ENCODE data around the gene PPP1R9A. TPM values are rescaled to one million over a fixed set of nuclear protein-coding genes. Genes with fewer than 3 reads are reported as not detected.

Gene PPP1R9A
- total and polyA plus RNA-seq, 5 experiments from 2014 or later, result 0.14 to 0.75 (median 0.18) TPM; not detected in 2

DNA sequence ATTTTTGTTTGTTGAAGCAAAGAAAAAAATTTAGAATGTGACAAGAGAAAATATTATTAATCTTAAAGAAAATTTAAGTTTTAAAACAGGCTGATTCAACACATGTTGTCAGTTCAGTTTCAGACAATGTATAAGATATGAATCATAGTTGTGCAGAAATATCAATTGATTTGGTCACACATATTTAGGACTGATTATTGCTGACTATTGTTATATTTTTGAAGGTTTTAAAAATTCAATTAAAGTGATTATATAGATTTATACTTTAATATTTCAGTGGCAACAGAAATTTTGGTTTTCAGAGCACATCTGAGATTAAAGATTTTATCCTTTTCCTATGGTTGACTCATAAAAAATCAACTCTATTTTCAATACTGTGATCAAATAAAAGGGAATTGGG lies 284.4 kb downstream of the PPP1R9A start:
- peaks cover 0 to 6% (median 0%) of the 10 kb centered on the region in 9 donors for H3K9me3 Mint-ChIP-seq
- H3K27me3 Mint-ChIP-seq, result peaks cover 0 to 3% (median 0%) of the 10 kb centered on the region in 5 donors
- no peaks in the 10 kb centered on the region for H3K4me1 Mint-ChIP-seq
- POLR2A ChIA-PET, result no interaction called here
- H3K36me3 Mint-ChIP-seq, result no peaks in the 10 kb centered on the region
- DNase-seq (no peak), ATAC-seq (no peak)
- no peak overlapping the region for H3K4me3 Mint-ChIP-seq
- H3K27ac Mint-ChIP-seq, result no peak overlapping the region

DNA sequence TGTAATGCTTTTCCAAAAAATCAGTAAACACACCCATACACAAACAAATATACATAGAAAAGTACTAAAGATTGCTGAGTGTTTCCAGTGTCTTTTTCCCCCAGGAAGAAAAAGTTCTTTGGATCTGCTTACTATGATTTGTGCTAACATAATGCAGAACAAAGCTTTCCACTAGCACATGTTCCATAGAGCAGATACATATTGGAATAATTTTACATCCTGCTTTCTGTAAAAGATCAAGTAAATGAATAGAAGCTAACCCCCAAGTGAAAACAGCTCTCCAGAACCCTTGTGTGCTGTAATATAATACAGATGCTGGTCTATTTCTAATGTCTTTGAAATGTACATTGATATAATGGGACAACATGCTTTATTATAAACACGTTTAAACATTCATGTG lies 291.5 kb downstream of the PPP1R9A start:
- ATAC-seq (no peak), DNase-seq (no peak)
- H3K4me1 Mint-ChIP-seq, result no peaks in the 10 kb centered on the region
- POLR2A ChIA-PET, result no interaction called here
- H3K27ac Mint-ChIP-seq, result no peak overlapping the region
- H3K4me3 Mint-ChIP-seq, result no peak overlapping the region
- peaks cover 0 to 2% (median 0%) of the 10 kb centered on the region in 5 donors for H3K27me3 Mint-ChIP-seq
- H3K36me3 Mint-ChIP-seq, result no peaks in the 10 kb centered on the region
- no peaks in the 10 kb centered on the region for H3K9me3 Mint-ChIP-seq

DNA sequence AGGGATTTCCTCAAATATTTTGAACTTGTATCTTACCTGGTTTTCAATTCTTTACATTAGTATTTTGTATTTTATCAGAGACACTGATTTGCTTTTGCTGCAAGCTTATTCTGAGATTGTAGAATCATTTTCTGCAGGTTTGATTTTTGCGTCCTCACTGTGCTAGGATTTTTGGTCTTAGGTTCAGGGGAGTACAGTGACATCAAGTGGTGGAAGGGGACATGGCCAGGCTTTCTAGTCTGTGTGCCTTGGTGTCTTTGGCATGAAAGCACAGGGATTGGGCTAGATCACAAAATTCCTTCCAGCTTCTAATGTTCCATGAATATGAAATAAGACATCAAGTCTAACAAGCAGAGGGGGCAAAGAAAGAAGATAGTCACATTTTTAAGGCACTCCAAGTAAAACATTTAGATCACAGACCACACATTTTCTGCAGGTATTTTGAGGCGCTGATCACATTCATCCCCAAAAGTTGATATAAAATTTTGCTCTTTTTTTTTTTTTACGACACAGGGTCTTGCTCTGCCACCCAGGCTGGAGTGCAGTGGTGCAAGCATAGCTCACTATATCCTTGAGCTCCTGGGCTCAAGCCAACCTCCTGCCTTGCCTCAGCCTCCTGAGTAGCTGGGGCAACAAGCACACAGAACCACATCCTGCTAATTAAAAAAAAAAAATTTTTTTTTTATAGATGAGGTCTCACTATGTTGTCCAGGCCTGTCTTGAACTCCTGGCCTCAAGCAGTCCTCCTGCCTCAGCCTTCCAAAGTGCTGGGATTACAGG lies 292.6 kb downstream of the PPP1R9A start:
- ATAC-seq (no peak), DNase-seq (no peak)
- Mint-ChIP-seq H3K27me3 (peaks cover 2 to 8% (median 6%) of the 10 kb centered on the region in 5 donors), H3K9me3 (no peaks in the 10 kb centered on the region), H3K36me3 (no peaks in the 10 kb centered on the region), H3K4me3 (no peak overlapping the region), H3K27ac (no peak overlapping the region), H3K4me1 (no peaks in the 10 kb centered on the region)
- POLR2A ChIA-PET, result no interaction called here

DNA sequence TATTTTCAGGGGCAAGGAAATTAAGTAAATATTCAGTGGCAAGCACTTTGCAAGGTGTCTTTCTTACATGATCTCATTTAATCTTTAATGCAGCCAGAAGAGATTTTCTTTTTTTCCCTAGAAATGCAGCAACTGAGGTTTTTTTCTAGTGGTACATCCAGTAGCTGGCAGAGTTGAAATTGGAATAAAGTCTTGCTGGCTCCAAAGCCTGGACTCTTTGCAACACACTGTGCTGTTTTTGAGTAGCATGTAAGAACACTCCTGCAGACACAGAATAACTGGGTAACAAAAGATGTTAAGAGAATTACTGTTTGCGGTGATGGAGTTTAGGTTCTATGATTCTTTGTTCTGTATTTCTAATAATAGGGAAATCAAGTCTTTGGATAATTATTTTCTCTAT lies 293.3 kb downstream of the PPP1R9A start:
- H3K9me3 Mint-ChIP-seq, result no peaks in the 10 kb centered on the region
- H3K27ac Mint-ChIP-seq, result no peak overlapping the region
- DNase-seq, result no peak
- no peaks in the 10 kb centered on the region for H3K36me3 Mint-ChIP-seq
- POLR2A ChIA-PET, result no interaction called here
- ATAC-seq, result no peak
- H3K27me3 Mint-ChIP-seq, result peaks cover 1 to 16% (median 6%) of the 10 kb centered on the region in 5 donors
- no peak overlapping the region for H3K4me3 Mint-ChIP-seq
- no peaks in the 10 kb centered on the region for H3K4me1 Mint-ChIP-seq

GRCh38 chr7:95201727-95202126 lies 294.3 kb downstream of the PPP1R9A start:
- H3K27me3 Mint-ChIP-seq, result peaks cover 1 to 18% (median 6%) of the 10 kb centered on the region in 5 donors
- no peaks in the 10 kb centered on the region for H3K36me3 Mint-ChIP-seq
- DNase-seq (no peak), ATAC-seq (no peak)
- no peaks in the 10 kb centered on the region for H3K4me1 Mint-ChIP-seq
- POLR2A ChIA-PET, result no interaction called here
- H3K4me3 Mint-ChIP-seq, result no peak overlapping the region
- H3K9me3 Mint-ChIP-seq, result no peaks in the 10 kb centered on the region
- no peak overlapping the region for H3K27ac Mint-ChIP-seq

DNA sequence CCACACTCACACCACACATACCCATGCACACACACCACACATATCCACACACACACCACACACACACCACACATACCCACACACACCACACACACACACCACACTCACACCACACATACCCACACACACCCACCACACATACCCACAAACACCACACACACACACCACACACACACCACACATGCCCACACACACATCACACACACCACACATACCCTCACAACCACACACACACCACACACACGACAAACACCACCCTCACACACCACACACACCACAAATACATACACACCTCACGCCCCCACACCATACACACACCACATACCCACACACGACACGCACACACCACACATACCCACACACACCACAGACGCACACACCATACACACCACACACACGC lies 297.2 kb downstream of the PPP1R9A start:
- H3K9me3 Mint-ChIP-seq, result no peaks in the 10 kb centered on the region
- no peak overlapping the region for H3K27ac Mint-ChIP-seq
- no peaks in the 10 kb centered on the region for H3K4me1 Mint-ChIP-seq
- peaks cover 0 to 18% (median 6%) of the 10 kb centered on the region in 5 donors for H3K27me3 Mint-ChIP-seq
- no peak for DNase-seq
- no peak for ATAC-seq
- no peaks in the 10 kb centered on the region for H3K36me3 Mint-ChIP-seq
- POLR2A ChIA-PET, result no interaction called here
- H3K4me3 Mint-ChIP-seq, result no peak overlapping the region

DNA sequence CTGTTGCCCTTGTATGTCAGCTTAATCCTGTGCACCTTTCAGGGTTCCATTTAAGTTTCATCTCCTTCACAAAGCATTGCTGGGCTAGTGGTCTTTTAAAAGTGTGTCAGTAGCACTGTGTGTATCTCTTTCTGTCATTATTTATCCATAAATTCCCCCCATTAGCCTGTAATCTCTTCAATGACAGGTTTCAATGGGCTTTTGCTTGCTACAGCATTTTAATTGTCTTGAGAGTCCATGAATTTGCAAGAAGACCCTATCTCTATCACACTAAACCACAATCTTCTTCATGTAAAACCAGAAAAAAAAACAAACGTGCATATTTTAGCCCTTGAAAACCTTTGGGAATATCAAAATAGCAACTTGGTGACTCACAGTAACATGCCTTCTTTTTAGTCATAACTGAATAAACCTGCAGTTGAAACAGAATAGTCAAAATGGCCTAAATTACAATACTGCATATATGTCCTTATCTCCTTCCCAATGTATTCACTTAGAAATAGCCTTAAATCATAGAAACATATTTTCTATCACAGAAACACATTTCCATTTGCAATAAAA lies 298.4 kb downstream of the PPP1R9A start:
- POLR2A ChIA-PET, result no interaction called here
- DNase-seq, result no peak
- Mint-ChIP-seq H3K36me3 (no peaks in the 10 kb centered on the region), H3K27ac (no peak overlapping the region), H3K9me3 (no peaks in the 10 kb centered on the region), H3K4me1 (no peaks in the 10 kb centered on the region), H3K27me3 (peaks cover 0 to 18% (median 6%) of the 10 kb centered on the region in 5 donors), H3K4me3 (no peak overlapping the region)
- ATAC-seq, result no peak

DNA sequence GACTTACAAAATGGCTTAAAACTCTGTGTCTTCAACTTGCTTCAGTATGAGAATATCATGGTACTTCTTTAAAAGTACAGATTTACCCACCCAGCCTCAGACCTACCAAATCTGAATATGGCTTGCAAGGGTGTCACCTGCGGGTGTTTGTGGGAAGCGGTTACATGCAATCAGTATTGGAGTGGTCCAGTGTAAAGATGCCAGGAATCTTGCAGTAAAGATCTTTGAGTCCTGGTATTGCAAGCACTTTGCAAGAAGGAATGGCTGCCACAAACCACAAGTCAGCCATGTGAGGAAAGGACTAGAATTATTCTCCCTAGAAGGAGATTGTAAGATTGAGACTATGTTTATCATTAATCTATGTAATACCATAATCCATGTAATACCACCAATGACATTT lies 301.9 kb downstream of the PPP1R9A start:
- no peak overlapping the region for H3K4me3 Mint-ChIP-seq
- H3K4me1 Mint-ChIP-seq, result no peaks in the 10 kb centered on the region
- POLR2A ChIA-PET, result no interaction called here
- no peak overlapping the region for H3K27ac Mint-ChIP-seq
- H3K9me3 Mint-ChIP-seq, result peaks cover 0 to 6% (median 0%) of the 10 kb centered on the region in 9 donors
- peaks cover 0 to 17% (median 6%) of the 10 kb centered on the region in 5 donors for H3K27me3 Mint-ChIP-seq
- DNase-seq (no peak), ATAC-seq (no peak)
- no peaks in the 10 kb centered on the region for H3K36me3 Mint-ChIP-seq

DNA sequence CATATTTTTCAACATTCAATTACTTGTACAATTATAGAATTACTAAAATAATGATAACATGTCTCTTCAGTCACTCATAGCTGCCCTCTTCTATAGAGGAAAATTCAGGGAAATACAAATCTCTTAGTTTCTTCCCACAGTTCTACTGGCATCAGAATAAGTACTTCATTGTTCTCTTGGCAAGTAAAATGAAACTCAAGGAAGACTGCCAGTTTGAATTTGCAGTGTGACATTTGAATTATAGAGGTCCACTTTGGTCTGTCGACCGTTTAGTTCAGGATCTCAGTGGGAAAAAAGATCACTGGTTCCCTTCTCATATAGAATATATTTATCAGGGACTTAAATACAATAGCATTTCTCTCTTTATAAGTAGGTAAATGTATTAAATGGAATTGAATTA lies 302.4 kb downstream of the PPP1R9A start:
- peaks cover 0 to 12% (median 2%) of the 10 kb centered on the region in 5 donors for H3K27me3 Mint-ChIP-seq
- no peak overlapping the region for H3K27ac Mint-ChIP-seq
- H3K4me3 Mint-ChIP-seq, result no peak overlapping the region
- peaks cover 0 to 6% (median 0%) of the 10 kb centered on the region in 9 donors for H3K9me3 Mint-ChIP-seq
- no peak for DNase-seq
- POLR2A ChIA-PET, result no interaction called here
- no peak for ATAC-seq
- H3K4me1 Mint-ChIP-seq, result no peaks in the 10 kb centered on the region
- no peaks in the 10 kb centered on the region for H3K36me3 Mint-ChIP-seq

DNA sequence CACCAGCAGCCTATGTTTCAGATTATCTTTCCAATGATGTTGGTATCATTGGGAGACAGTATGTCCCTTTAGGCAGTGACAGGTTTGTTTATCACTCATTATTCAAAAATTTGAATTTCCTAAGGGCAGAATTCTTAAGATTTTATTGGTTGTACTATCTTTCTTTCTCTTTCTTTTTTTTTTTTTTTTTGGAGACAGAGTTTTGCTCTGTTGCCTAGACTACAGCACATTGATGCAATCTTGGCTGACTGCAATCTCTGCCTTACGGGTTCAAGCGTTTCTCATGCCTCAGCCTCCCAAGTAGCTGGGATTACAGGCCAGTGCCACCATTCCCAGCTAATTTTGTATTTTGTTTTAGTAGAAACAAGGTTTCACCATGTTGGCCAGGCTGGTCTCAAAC lies 305.8 kb downstream of the PPP1R9A start:
- peaks cover 0 to 5% (median 0%) of the 10 kb centered on the region in 5 donors for H3K27me3 Mint-ChIP-seq
- POLR2A ChIA-PET, result no interaction called here
- no peak overlapping the region for H3K4me3 Mint-ChIP-seq
- DNase-seq (no peak), ATAC-seq (no peak)
- H3K27ac Mint-ChIP-seq, result no peak overlapping the region
- no peaks in the 10 kb centered on the region for H3K36me3 Mint-ChIP-seq
- peaks cover 0 to 17% (median 6%) of the 10 kb centered on the region in 9 donors for H3K9me3 Mint-ChIP-seq
- no peaks in the 10 kb centered on the region for H3K4me1 Mint-ChIP-seq

DNA sequence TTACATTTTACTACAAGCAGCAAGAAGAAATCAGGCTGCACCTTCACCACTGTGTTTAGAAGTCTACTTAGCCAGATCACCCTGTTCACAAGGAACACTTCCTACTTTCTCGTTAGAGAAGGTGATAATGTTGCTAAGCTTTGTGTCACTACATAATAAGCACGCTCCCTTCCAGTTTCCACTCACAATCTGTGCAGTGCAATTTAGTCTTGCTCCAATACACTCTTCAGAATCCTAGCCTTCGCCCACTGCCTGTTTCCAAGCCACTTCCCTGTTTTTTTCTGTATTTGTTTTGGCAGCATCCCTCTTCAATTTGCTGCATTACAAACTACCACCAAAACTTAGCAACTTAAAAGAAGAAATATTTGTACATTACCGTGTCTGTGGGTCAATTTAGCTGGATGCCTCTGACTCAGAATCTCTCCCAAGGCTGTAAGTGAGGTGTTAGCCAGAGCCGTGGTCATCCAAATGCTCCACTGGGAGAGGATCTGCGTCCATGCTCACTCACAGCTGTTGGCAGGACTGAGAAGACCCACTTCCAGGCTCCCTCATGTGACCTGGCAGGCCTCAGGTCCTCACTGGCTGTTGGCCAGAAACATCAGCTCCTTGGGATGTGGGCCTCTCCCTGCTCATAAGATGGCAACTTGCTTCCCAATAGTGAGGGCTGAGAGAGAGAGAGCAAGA lies 306.6 kb downstream of the PPP1R9A start:
- H3K27ac Mint-ChIP-seq, result no peak overlapping the region
- DNase-seq (no peak), ATAC-seq (no peak)
- no peaks in the 10 kb centered on the region for H3K36me3 Mint-ChIP-seq
- peaks cover 0 to 5% (median 0%) of the 10 kb centered on the region in 5 donors for H3K27me3 Mint-ChIP-seq
- no peaks in the 10 kb centered on the region for H3K4me1 Mint-ChIP-seq
- POLR2A ChIA-PET, result no interaction called here
- no peak overlapping the region for H3K4me3 Mint-ChIP-seq
- H3K9me3 Mint-ChIP-seq, result peaks cover 0 to 17% (median 6%) of the 10 kb centered on the region in 9 donors

GRCh38 chr7:95219721-95220120 lies 312.3 kb downstream of the PPP1R9A start:
- ATAC-seq, result no peak
- Mint-ChIP-seq H3K9me3 (peaks cover 0 to 17% (median 2%) of the 10 kb centered on the region in 9 donors), H3K27ac (no peak overlapping the region), H3K4me3 (no peak overlapping the region), H3K4me1 (no peaks in the 10 kb centered on the region), H3K27me3 (peaks cover 1 to 15% (median 5%) of the 10 kb centered on the region in 5 donors), H3K36me3 (no peaks in the 10 kb centered on the region)
- DNase-seq, result no peak
- POLR2A ChIA-PET, result no interaction called here

DNA sequence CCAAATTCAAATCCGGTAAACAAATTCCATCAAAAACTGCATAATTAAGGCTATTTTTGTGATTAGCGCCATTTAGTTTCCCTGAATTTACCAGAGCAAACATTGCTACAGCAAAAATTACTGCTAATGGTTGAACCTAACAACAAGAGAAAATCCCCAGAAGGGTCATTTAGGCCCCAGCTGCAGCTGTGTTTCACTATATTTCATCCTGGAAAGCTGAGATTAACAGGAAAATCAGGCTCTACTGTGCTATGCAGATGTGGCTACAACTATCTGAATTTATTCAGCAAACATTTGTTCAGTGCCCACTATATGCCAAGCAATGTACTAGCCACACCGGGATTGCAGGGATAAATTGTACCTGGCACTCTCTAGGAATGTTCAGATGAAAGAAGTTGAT lies 312.9 kb downstream of the PPP1R9A start:
- no peak for ATAC-seq
- Mint-ChIP-seq H3K4me3 (no peak overlapping the region), H3K9me3 (peaks cover 0 to 17% (median 2%) of the 10 kb centered on the region in 9 donors), H3K4me1 (no peaks in the 10 kb centered on the region), H3K36me3 (no peaks in the 10 kb centered on the region), H3K27ac (no peak overlapping the region), H3K27me3 (peaks cover 1 to 15% (median 5%) of the 10 kb centered on the region in 5 donors)
- POLR2A ChIA-PET, result no interaction called here
- DNase-seq, result no peak
